H1 (cell line): ENCODE results near the gene HIVEP3. TPM values are rescaled to one million over a fixed set of nuclear protein-coding genes. Genes with fewer than 3 reads are reported as not detected.

Experiments
- CTCF ChIA-PET: fragments of 300-600 bp; sonication (Branson Sonifier 250); formaldehyde crosslinking; loops from one replicate; lab custom pipeline; 2021; ENCODE audit not compliant: partially characterized antibody; lab: Charles Lee
- POLR2A ChIA-PET: fragments of 300-600 bp; sonication (Branson Sonifier 250); formaldehyde crosslinking; loops from one replicate; lab custom pipeline; 2021; ENCODE audit warnings: inconsistent platforms; ENCODE audit not compliant: partially characterized antibody; lab: Charles Lee
- DNase-seq, 2 experiments: peaks; one replicate each; pipeline versions ENCODE4 v3.0.0 to v3.0.0-alpha.2; 2010 to 2022; ENCODE audit warnings: low spot score in 2 of 2, low read depth in 1 of 2, mixed read lengths in 1 of 2
- FAIRE-seq: peaks from 2 replicates; lab custom pipeline; 2011; peaks lifted over from hg19 to GRCh38; lab: Jason Lieb, UNC
- H2AFZ ChIP-seq: 2 replicates; pipeline ENCODE4 v1.8.1; 2012; ENCODE audit warnings: low read length, inconsistent platforms
- H2AK5ac ChIP-seq: 2 replicates; pipeline ENCODE4 v1.6.1; 2013; ENCODE audit warnings: low read depth, low read length
- H2BK120ac ChIP-seq: replicated peaks from 2 replicates; pipeline ENCODE3; 2013; ENCODE audit warnings: low read depth, low read length, inconsistent platforms
- H2BK12ac ChIP-seq: 2 replicates; pipeline ENCODE4 v1.6.1; 2013; ENCODE audit warnings: low read depth, low read length
- H2BK15ac ChIP-seq: 2 replicates; pipeline ENCODE4 v1.6.1; 2013; ENCODE audit warnings: low read length
- H2BK20ac ChIP-seq: 2 replicates; pipeline ENCODE4 v1.6.1; 2013; ENCODE audit warnings: low read length
- H2BK5ac ChIP-seq: 2 replicates; pipeline ENCODE4 v1.6.1; 2013; ENCODE audit warnings: low read depth, low read length
- H3K14ac ChIP-seq: 2 replicates; pipeline ENCODE4 v1.6.1; 2013; ENCODE audit warnings: inconsistent platforms; ENCODE audit not compliant: insufficient read length
- H3K18ac ChIP-seq: 2 replicates; pipeline ENCODE4 v1.6.1; 2013; ENCODE audit warnings: low read length; ENCODE audit errors: extremely low read depth
- H3K23ac ChIP-seq: 2 replicates; pipeline ENCODE4 v1.6.1; 2013; ENCODE audit warnings: inconsistent platforms; ENCODE audit not compliant: insufficient read length
- H3K23me2 ChIP-seq: 2 replicates; pipeline ENCODE4 v1.6.1; 2013; ENCODE audit warnings: low read depth, low read length
- H3K27ac ChIP-seq: 2 replicates; pipeline ENCODE4 v1.6.1; 2011; ENCODE audit warnings: low read depth, low read length, inconsistent platforms
- H3K27me3 ChIP-seq, 4 experiments: replicated peaks in 1 of 4; 1 replicate in 1 of 4; 2 replicates in 3 of 4; pipeline versions ENCODE4 v1.6.1 to v1.8.1; 2011 to 2013; ENCODE audit warnings: low read length in 3 of 4, mild to moderate bottlenecking in 3 of 4, inconsistent platforms in 2 of 4, mixed read lengths in 2 of 4, moderate library complexity in 1 of 4; ENCODE audit not compliant: control insufficient read depth in 3 of 4, insufficient read depth in 3 of 4; ENCODE audit errors: extremely low read depth in 1 of 4
- H3K36me3 ChIP-seq, 4 experiments: 2 replicates each; pipeline versions ENCODE4 v1.6.1 to v1.8.1; 2011 to 2013; ENCODE audit warnings: mild to moderate bottlenecking in 4 of 4, low read length in 3 of 4, moderate library complexity in 2 of 4, control low read depth in 1 of 4, inconsistent platforms in 1 of 4; ENCODE audit not compliant: insufficient read depth in 4 of 4, control insufficient read depth in 2 of 4
- H3K4ac ChIP-seq: replicated peaks from 2 replicates; pipeline ENCODE3; 2013; ENCODE audit warnings: low read length, low read depth, mixed read lengths, inconsistent platforms; ENCODE audit not compliant: insufficient read length
- H3K4me1 ChIP-seq, 4 experiments: replicated peaks in 1 of 4; 1 replicate in 1 of 4; 2 replicates in 3 of 4; pipeline versions ENCODE4 v1.6.1 to v1.8.1; 2011 to 2013; ENCODE audit warnings: low read length in 3 of 4, inconsistent platforms in 2 of 4, mixed read lengths in 1 of 4; ENCODE audit not compliant: insufficient read depth in 4 of 4, control insufficient read depth in 3 of 4
- H3K4me2 ChIP-seq, 2 experiments: 2 replicates each; pipeline versions ENCODE4 v1.6.1 to v1.8.1; 2011 to 2013; ENCODE audit warnings: low read depth in 2 of 2, low read length in 2 of 2, control low read depth in 1 of 2, inconsistent platforms in 1 of 2, mild to moderate bottlenecking in 1 of 2; ENCODE audit not compliant: insufficient read depth in 1 of 2
- H3K4me3 ChIP-seq, 4 experiments: fragments of 200-600, 300-600 bp in 1 of 4; sonication (generic), shearing (Covaris generic), sonication (Bioruptor Twin) in 1 of 4; 2 replicates each; pipeline versions ENCODE4 v1.5.1 to v1.8.1; 2011 to 2016; ENCODE audit warnings: low read length in 4 of 4, low read depth in 3 of 4, control low read depth in 2 of 4, inconsistent platforms in 2 of 4, mild to moderate bottlenecking in 2 of 4, mixed read lengths in 1 of 4, moderate library complexity in 1 of 4; ENCODE audit not compliant: insufficient read depth in 2 of 4; ENCODE audit errors: extremely low read depth in 1 of 4
- H3K56ac ChIP-seq: replicated peaks from 2 replicates; pipeline ENCODE3; 2013; ENCODE audit warnings: low read depth, mild to moderate bottlenecking, mixed read lengths, low read length, inconsistent platforms; ENCODE audit not compliant: insufficient read length
- H3K79me1 ChIP-seq: 2 replicates; pipeline ENCODE4 v1.6.1; 2013; ENCODE audit warnings: low read depth, low read length, control low read depth
- H3K79me2 ChIP-seq, 2 experiments: 2 replicates each; pipeline versions ENCODE4 v1.6.1 to v1.8.1; 2012 to 2013; ENCODE audit warnings: low read length in 2 of 2, mild to moderate bottlenecking in 2 of 2, inconsistent platforms in 1 of 2; ENCODE audit not compliant: insufficient read depth in 2 of 2, control insufficient read depth in 1 of 2
- H3K9ac ChIP-seq, 4 experiments: replicated peaks in 1 of 4; 1 replicate in 1 of 4; 2 replicates in 3 of 4; pipeline versions ENCODE4 v1.6.1 to v1.8.1; 2011 to 2013; ENCODE audit warnings: low read depth in 3 of 4, low read length in 3 of 4, control low read depth in 2 of 4, mild to moderate bottlenecking in 2 of 4, moderate library complexity in 2 of 4, inconsistent platforms in 1 of 4; ENCODE audit errors: extremely low read depth in 1 of 4
- H3K9me3 ChIP-seq, 2 experiments: 2 replicates each; pipeline versions ENCODE4 v1.6.1 to v1.8.1; 2012 to 2013; ENCODE audit warnings: mild to moderate bottlenecking in 2 of 2, moderate library complexity in 2 of 2, control low read depth in 1 of 2, inconsistent platforms in 1 of 2, low read depth in 1 of 2, low read length in 1 of 2, mixed read lengths in 1 of 2; ENCODE audit not compliant: insufficient read depth in 2 of 2
- H4K20me1 ChIP-seq, 2 experiments: replicated peaks in 1 of 2; 2 replicates each; pipeline versions ENCODE3 to v1.8.1; 2011 to 2013; ENCODE audit warnings: inconsistent platforms in 2 of 2, low read length in 2 of 2, mild to moderate bottlenecking in 1 of 2; ENCODE audit not compliant: insufficient read depth in 2 of 2, control insufficient read depth in 1 of 2
- H4K5ac ChIP-seq: 2 replicates; pipeline ENCODE4 v1.6.1; 2013; ENCODE audit warnings: low read length, low read depth, mixed read lengths, inconsistent platforms; ENCODE audit not compliant: insufficient read length
- H4K8ac ChIP-seq: 2 replicates; pipeline ENCODE4 v1.8.0; 2013; ENCODE audit warnings: mild to moderate bottlenecking, moderate library complexity, low read length, inconsistent platforms; ENCODE audit not compliant: insufficient read depth; ENCODE audit errors: extremely low read depth
- H4K91ac ChIP-seq: replicated peaks from 2 replicates; pipeline ENCODE3; 2013; ENCODE audit warnings: low read length, mixed read lengths, inconsistent platforms; ENCODE audit not compliant: insufficient read length
- BRCA1 ChIP-seq: IDR thresholded peaks from 2 replicates; pipeline ENCODE4 v1.6.1; 2012; ENCODE audit warnings: low read depth, low read length, improper control_type of control experiment
- CBX5 ChIP-seq: fragments of 300-800, 300-1000 bp; sonication (generic); IDR thresholded peaks from 2 replicates; pipeline ENCODE4 v1.7.1; 2016; ENCODE audit warnings: antibody characterized with exemption, low read length, low read depth
- CBX8 ChIP-seq: fragments of 300-800, 300-1000 bp; sonication (generic); IDR thresholded peaks from 2 replicates; pipeline ENCODE4 v1.7.1; 2016; ENCODE audit warnings: low read depth, low read length, borderline replicate concordance
- CTBP2 ChIP-seq: IDR thresholded peaks from 2 replicates; pipeline ENCODE4 v1.7.0; 2011; ENCODE audit warnings: borderline replicate concordance, mild to moderate bottlenecking, moderate library complexity, mixed read lengths, low read length; ENCODE audit not compliant: insufficient read depth, insufficient read length
- GABPA ChIP-seq: IDR thresholded peaks from 2 replicates; pipeline ENCODE4 v1.6.1; 2011; ENCODE audit warnings: mild to moderate bottlenecking, low read length, moderate library complexity, borderline replicate concordance; ENCODE audit not compliant: insufficient read depth
- SIN3A ChIP-seq, 2 experiments: IDR thresholded peaks in 1 of 2; conservative IDR thresholded peaks in 1 of 2; 2 replicates each; pipeline ENCODE4 v1.6.1; 2011 to 2012; ENCODE audit warnings: low read length in 2 of 2, improper control_type of control experiment in 1 of 2, low read depth in 1 of 2, mild to moderate bottlenecking in 1 of 2
- SRF ChIP-seq: IDR thresholded peaks from 2 replicates; pipeline ENCODE4 v1.6.1; 2011; ENCODE audit warnings: mild to moderate bottlenecking, low read depth, low read length, moderate library complexity
- WGBS, 2 experiments: shearing (Covaris generic) in 1 of 2; methylation state at CpG; one replicate each; pipeline versions ENCODE4 v1.1.6 to v1.1.7; 2013 to 2015; ENCODE audit warnings: low lambda C conversion rate in 2 of 2, mixed read lengths in 2 of 2, inconsistent platforms in 1 of 2, low coverage in 1 of 2, missing lambda C conversion rate in 1 of 2; ENCODE audit not compliant: insufficient replicate concordance in 2 of 2, insufficient coverage in 1 of 2, insufficient read length in 1 of 2; ENCODE audit errors: extremely low coverage in 1 of 2, missing lambda C conversion rate in 1 of 2; 5-methylcytosine and 5-hydroxymethylcytosine counted together
- polyA plus RNA-seq, 7 experiments: library from polyadenylated mRNA; depleted of rRNA in 3 of 7; stranded (reverse) in 5 of 7; unstranded in 2 of 7; fragments of >200 nt in 5 of 7; fragments of 200-250 nt in 2 of 7; gene quantifications; 1 replicate in 5 of 7; 2 replicates in 1 of 7; 4 replicates in 1 of 7; pipeline versions ENCODE4 v1.2.1 to v1.2.3, GENCODE V29; 2011 to 2013; ENCODE audit warnings: missing spikeins in 2 of 7, mixed read lengths in 2 of 7
- total RNA-seq: library from RNA; stranded (reverse); fragmentation: NEBNext Ultra II Directional; extraction: Animal tissue kit (Norgen Biotek cat#: 25700); gene quantifications from 2 replicates; pipeline ENCODE4 v1.2.1, GENCODE V29; 2021

HIVEP3 gene
- total and polyA plus RNA-seq, 2 of the 8 experiments (the other 6 are each of a cell fraction or from before 2014, with no cell fraction given): 0.24 to 0.69 TPM

DNA sequence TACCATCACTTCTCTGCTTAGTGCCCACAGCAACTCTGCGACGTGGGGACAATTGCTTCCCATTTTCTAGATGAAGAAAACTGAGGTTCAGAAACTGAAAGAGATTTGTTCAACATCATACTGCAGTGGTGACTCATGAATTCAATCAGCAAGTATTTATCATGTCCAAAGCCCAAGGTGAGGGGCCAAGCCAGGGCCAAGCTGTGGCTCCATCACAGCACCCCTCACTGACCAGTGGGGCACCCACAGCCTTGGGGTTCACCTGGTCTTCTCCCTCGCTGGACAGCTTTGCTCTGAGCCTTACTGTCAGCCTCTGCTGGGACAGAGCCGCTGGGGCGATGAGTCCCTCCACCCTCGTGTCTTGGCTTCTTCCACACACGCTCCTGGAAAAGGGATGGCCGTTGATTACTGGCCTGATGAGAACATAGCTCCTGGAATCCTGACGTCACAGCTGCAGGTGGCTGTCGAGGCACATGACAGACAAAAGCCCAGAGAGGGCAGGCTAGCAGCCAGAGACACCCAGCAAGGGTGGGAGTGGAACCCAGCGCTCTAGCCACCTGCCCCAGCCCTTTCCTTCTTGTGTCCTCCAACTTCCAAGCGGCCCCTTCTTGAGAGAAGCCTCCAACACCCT, 440.5 kb downstream of the HIVEP3 start:
- no peak overlapping the region for H3K56ac ChIP-seq
- no peak for TF ChIP-seq SRF
- TF ChIP-seq CBX8: no peak
- TF ChIP-seq CTBP2: no peak
- no peak for TF ChIP-seq CBX5
- no peak for TF ChIP-seq SIN3A (conservative IDR thresholded peaks at IDR 0.05 in 1 of 2, IDR thresholded peaks at IDR 0.05 in 1 of 2; ENCODE audit: low read depth in 1 of 2, low read length in 2 of 2)
- no peak for TF ChIP-seq BRCA1
- TF ChIP-seq GABPA: no peak

More for the DNA sequence above, 440.5 kb downstream of the HIVEP3 start:
- DNase-seq (no peak), FAIRE-seq (no peak)
- H2BK12ac ChIP-seq: no peak overlapping the region
- H3K9ac ChIP-seq: no peak overlapping the region
- peaks cover 0 to 5% (median 4%) of the 10 kb centered on the region in 4 experiments; a peak in 2 of 7 replicates for H3K4me1 ChIP-seq
- no peak overlapping the region for H2AFZ ChIP-seq
- WGBS, 2 experiments: 77% methylated on average over 12 of the region's 12 CpGs; no CpG with 5 or more reads in 1 of the 2 experiments
- H4K20me1 ChIP-seq: no peaks in the 10 kb centered on the region
- POLR2A ChIA-PET: no interaction called here
- H3K4ac ChIP-seq: no peak overlapping the region
- H3K14ac ChIP-seq: no peak overlapping the region
- H2AK5ac ChIP-seq: no peak overlapping the region
- no peak overlapping the region for H3K27ac ChIP-seq
- no peaks in the 10 kb centered on the region for H3K23me2 ChIP-seq
- no peak overlapping the region for H2BK5ac ChIP-seq
- no peak overlapping the region for H3K4me3 ChIP-seq
- H3K79me1 ChIP-seq: no peaks in the 10 kb centered on the region
- H3K36me3 ChIP-seq: no peaks in the 10 kb centered on the region
- H4K91ac ChIP-seq: no peak overlapping the region
- no peak overlapping the region for H3K23ac ChIP-seq
- no peak overlapping the region; the same call in 1 of the 2 replicates for H2BK15ac ChIP-seq
- H3K4me2 ChIP-seq: no peak overlapping the region
- no peak overlapping the region for H2BK20ac ChIP-seq
- no peaks in the 10 kb centered on the region for H3K79me2 ChIP-seq
- H3K9me3 ChIP-seq: no peaks in the 10 kb centered on the region
- no peaks in the 10 kb centered on the region; a peak in 1 of 7 replicates for H3K27me3 ChIP-seq
- CTCF ChIA-PET: interaction anchor here (1.2 to 12.5 kb wide), 7 partner anchors 13 to 211 kb away, joined by 3 to 141 read pairs (median 6); no protein-coding TSS in a partner anchor
- no peak overlapping the region for H4K5ac ChIP-seq
- no peak overlapping the region for H3K18ac ChIP-seq
- H4K8ac ChIP-seq: peak overlapping the region; percentile 35; the same call in 1 of the 2 replicates
- H2BK120ac ChIP-seq: no peak overlapping the region
